GM13976 (cell line): ENCODE results near the gene LEFTY2.
"Not testable (repeated sequence)": the region's sequence is repeated elsewhere in the genome, so short reads cannot be mapped to it uniquely, and the experiment has no call there.

Source experiments
- DNase-seq: peaks from one replicate; pipeline ENCODE4 v3.0.0; 2012; ENCODE audit warnings: low spot score
- in situ Hi-C: fragments of 300-500 bp; cut with MboI; formaldehyde crosslinking; loops from one replicate; pipeline ENCODE4 v1.12.0; 2022; ENCODE audit warnings: low sequenced_read_pairs, mixed read lengths, inconsistent platforms; ENCODE audit not compliant: unreplicated experiment
- TF ChIP-seq, protein P1 (sequence below): IDR thresholded peaks from 2 replicates; pipeline ENCODE4 v1.5.1; 2012; ENCODE audit warnings: borderline replicate concordance, mild to moderate bottlenecking; ENCODE audit not compliant: insufficient read depth; ENCODE audit errors: extremely low read depth, missing control alignments, control extremely low read depth

LEFTY2 gene

GRCh38 chr1:225890346-225891228 is 50.4 kb downstream of the LEFTY2 start:
- in situ Hi-C loops: no loop called here

GRCh38 chr1:225889743-225890142 is 51.3 kb downstream of the LEFTY2 start:
- in situ Hi-C loops: no loop called here
- no peak for DNase-seq
- TF ChIP-seq, protein P1, sequence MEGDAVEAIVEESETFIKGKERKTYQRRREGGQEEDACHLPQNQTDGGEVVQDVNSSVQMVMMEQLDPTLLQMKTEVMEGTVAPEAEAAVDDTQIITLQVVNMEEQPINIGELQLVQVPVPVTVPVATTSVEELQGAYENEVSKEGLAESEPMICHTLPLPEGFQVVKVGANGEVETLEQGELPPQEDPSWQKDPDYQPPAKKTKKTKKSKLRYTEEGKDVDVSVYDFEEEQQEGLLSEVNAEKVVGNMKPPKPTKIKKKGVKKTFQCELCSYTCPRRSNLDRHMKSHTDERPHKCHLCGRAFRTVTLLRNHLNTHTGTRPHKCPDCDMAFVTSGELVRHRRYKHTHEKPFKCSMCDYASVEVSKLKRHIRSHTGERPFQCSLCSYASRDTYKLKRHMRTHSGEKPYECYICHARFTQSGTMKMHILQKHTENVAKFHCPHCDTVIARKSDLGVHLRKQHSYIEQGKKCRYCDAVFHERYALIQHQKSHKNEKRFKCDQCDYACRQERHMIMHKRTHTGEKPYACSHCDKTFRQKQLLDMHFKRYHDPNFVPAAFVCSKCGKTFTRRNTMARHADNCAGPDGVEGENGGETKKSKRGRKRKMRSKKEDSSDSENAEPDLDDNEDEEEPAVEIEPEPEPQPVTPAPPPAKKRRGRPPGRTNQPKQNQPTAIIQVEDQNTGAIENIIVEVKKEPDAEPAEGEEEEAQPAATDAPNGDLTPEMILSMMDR: no peak

More at GRCh38 chr1:225890346-225891228, 50.4 kb downstream of the LEFTY2 start:
- TF ChIP-seq, protein P1: no peak
- DNase-seq: no peak

- in situ Hi-C loops: no loop called here
- no peak for DNase-seq
- TF ChIP-seq, protein P1: no peak
Observed at GRCh38 chr1:225888898-225889601, 52.0 kb downstream of the LEFTY2 start, which contains the start of gene LEFTY1. Gene LEFTY1 (minus strand): TSS chr1:225889146. CDS start chr1:225889066, 80 bp downstream.

DNA sequence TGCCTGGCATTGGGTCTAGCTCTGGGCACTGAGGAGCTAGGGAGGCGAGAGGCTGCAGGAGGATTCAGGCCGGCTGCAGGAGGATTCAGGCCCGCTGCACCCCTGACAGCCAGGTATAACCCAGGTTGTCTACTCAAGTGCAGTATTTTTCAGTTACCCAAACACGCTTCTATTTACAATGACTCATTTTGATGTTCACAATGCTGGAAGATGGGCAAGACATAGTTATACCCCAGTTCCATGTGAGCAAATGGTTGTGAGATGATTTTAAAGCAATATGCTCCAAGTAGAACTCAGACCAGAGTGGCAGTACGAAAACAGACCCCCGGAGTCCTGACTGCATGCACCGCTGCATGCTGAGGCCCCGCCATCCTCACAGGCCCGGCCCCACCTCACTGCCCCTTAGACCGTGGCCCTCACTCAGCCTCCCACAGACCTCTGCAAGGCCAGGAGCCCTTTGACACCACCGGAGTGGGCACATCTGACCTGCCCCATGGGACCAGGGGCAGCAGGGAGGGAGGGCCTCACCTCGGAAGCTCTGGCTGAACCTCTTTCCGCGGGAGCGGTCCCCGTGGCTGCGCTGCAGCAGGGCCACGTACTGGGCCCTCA is 52.6 kb downstream of the LEFTY2 start:
- TF ChIP-seq, protein P1: no peak
- in situ Hi-C loops: no loop called here
- DNase-seq: no peak

- DNase-seq, in situ Hi-C loops: not testable (repeated sequence)
Observed at GRCh38 chr1:225887554-225888288, 53.3 kb downstream of the LEFTY2 start.

GRCh38 chr1:225887030-225887314 is 54.0 kb downstream of the LEFTY2 start:
- in situ Hi-C loops: no loop called here
- DNase-seq: no peak
- TF ChIP-seq, protein P1: no peak
